PC-3 (cell line): ENCODE data around the gene PRR20G. TPM values are rescaled to one million over a fixed set of nuclear protein-coding genes. Genes with fewer than 3 reads are reported as not detected.

Experiments
- ATAC-seq: fragments of 200-7000 bp; cut with Tn5 transposase; 2 replicates; pipeline ENCODE4 v1.9.1; 2020; ENCODE audit warnings: mild to moderate bottlenecking, moderate library complexity
- BruUV-seq: library from RNA; stranded (reverse); fragments of 400-500 nt; replicated peaks from 2 replicates; lab custom pipeline; 2021; lab: Mats Ljungman, UMichigan
- CTCF ChIA-PET: fragments of 300-600 bp; sonication (Branson Sonifier 250); formaldehyde crosslinking; loops from one replicate; lab custom pipeline; 2022; ENCODE audit warnings: antibody characterized with exemption; lab: Charles Lee
- POLR2A ChIA-PET: fragments of 300-600 bp; sonication (Branson Sonifier 250); formaldehyde crosslinking; loops from one replicate; lab custom pipeline; 2022; ENCODE audit warnings: antibody characterized with exemption; ENCODE audit not compliant: unreplicated experiment; lab: Charles Lee
- DNase-seq: peaks from one replicate; pipeline ENCODE4 v3.0.0-alpha.2; 2015
- H2AFZ ChIP-seq: fragments of 300-600 bp; sonication (generic); 2 replicates; pipeline ENCODE4 v1.6.0; 2016; ENCODE audit warnings: antibody characterized with exemption, low read length
- H3F3A ChIP-seq: fragments of 300-600 bp; sonication (generic); one replicate; pipeline ENCODE4 v1.6.0; 2017; ENCODE audit warnings: antibody characterized with exemption, low read length, control low read depth, mild to moderate bottlenecking; ENCODE audit not compliant: unreplicated experiment
- H3K27ac ChIP-seq: fragments of 300-600 bp; sonication (generic); 2 replicates; pipeline ENCODE4 v1.5.1; 2016; ENCODE audit warnings: mild to moderate bottlenecking, low read length
- H3K27me3 ChIP-seq: fragments of 300-600 bp; sonication (generic); 2 replicates; pipeline ENCODE4 v1.6.1; 2016; ENCODE audit warnings: low read length, mixed read lengths
- H3K36me3 ChIP-seq: fragments of 300-600 bp; sonication (generic); 2 replicates; pipeline ENCODE4 v1.6.1; 2016; ENCODE audit warnings: low read depth, mixed run types, low read length, mixed read lengths
- H3K4me1 ChIP-seq: fragments of 300-600 bp; sonication (generic); 2 replicates; pipeline ENCODE4 v1.5.1; 2016; ENCODE audit warnings: low read length; ENCODE audit not compliant: insufficient read depth
- H3K4me2 ChIP-seq: fragments of 300-600 bp; sonication (generic); 2 replicates; pipeline ENCODE4 v1.6.0; 2016; ENCODE audit warnings: low read length
- H3K4me3 ChIP-seq: fragments of 300-600 bp; sonication (generic); 2 replicates; pipeline ENCODE4 v1.5.1; 2016; ENCODE audit warnings: mild to moderate bottlenecking, low read length, mixed read lengths
- H3K79me2 ChIP-seq: fragments of 300-600 bp; sonication (generic); 2 replicates; pipeline ENCODE4 v1.6.1; 2017; ENCODE audit warnings: low read length, mixed read lengths
- H3K9ac ChIP-seq: fragments of 300-600 bp; sonication (generic); 2 replicates; pipeline ENCODE4 v1.6.0; 2016; ENCODE audit warnings: mild to moderate bottlenecking, low read length
- H3K9me2 ChIP-seq: fragments of 300-600 bp; sonication (generic); replicated peaks from 2 replicates; pipeline ENCODE4 v1.6.1; 2016; ENCODE audit warnings: mixed run types, low read length, mixed read lengths
- H3K9me3 ChIP-seq: fragments of 300-600 bp; sonication (generic); 2 replicates; pipeline ENCODE4 v1.6.1; 2016; ENCODE audit warnings: low read length, mixed read lengths
- H4K20me1 ChIP-seq: fragments of 300-600 bp; sonication (generic); 2 replicates; pipeline ENCODE4 v1.6.1; 2016; ENCODE audit warnings: low read length, mixed read lengths
- EZH2 ChIP-seq: fragments of 300-600 bp; sonication (generic); IDR thresholded peaks from one replicate; pipeline ENCODE4 v1.6.1; 2017; ENCODE audit warnings: antibody characterized with exemption, mild to moderate bottlenecking, low read length; ENCODE audit not compliant: unreplicated experiment
- EZH2phosphoT487 ChIP-seq: fragments of 300-600 bp; sonication (generic); IDR thresholded peaks from 2 replicates; pipeline ENCODE4 v1.6.1; 2018; ENCODE audit warnings: mild to moderate bottlenecking, antibody characterized with exemption, low read length, borderline replicate concordance
- intact Hi-C: fragments of 100-400 bp; cut with micrococcal nuclease; formaldehyde crosslinking; loops from 2 replicates; pipeline ENCODE4 v1.9.0; 2023
- total RNA-seq: library from RNA; depleted of rRNA; stranded (reverse); fragments of >200 nt; gene quantifications from 2 replicates; pipeline ENCODE4 v1.2.3, GENCODE V29; 2014
- TF ChIP-seq, protein P1 (sequence below): fragments of 300-600 bp; sonication (generic); conservative IDR thresholded peaks from 2 replicates; pipeline ENCODE4 v1.5.1; 2017; ENCODE audit warnings: antibody characterized with exemption, low read depth, mild to moderate bottlenecking, low read length

Gene PRR20G
- total RNA-seq, 1 experiment from 2014 or later, result not detected

DNA sequence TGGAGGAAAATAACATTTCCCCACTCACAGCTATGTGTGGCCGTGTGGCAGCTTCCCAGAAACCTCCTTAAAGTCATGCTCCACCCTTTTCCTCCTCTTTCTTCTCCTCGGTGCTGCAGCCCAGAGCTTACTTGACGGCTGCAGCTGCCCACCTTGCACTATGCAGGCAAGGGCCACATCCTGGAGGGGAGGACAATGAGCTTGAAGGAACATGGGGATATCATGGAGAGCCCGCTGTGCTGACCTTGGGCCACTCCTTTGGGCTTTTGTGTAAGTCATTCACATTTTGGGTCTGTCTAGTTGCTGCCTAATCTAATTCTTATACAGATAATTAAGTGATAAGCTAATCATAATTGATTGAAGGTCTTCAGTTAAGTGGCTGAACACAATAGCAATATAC is 28.0 kb downstream of the PRR20G start:
- Histone ChIP-seq H3K27ac (no peak overlapping the region), H3K4me1 (no peaks in the 10 kb centered on the region), H3K4me3 (no peak overlapping the region), H3K36me3 (no peaks in the 10 kb centered on the region), H3K9ac (no peak overlapping the region), H3F3A (no peaks in the 10 kb centered on the region), H3K9me3 (no peaks in the 10 kb centered on the region), H3K79me2 (no peaks in the 10 kb centered on the region), H3K27me3 (peaks cover 8% of the 10 kb centered on the region), H2AFZ (no peak overlapping the region), H4K20me1 (no peaks in the 10 kb centered on the region), H3K9me2 (no peaks in the 10 kb centered on the region), H3K4me2 (no peak overlapping the region)
- CTCF ChIA-PET, result no interaction called here
- BruUV-seq, result no TSS peak
- intact Hi-C loops, result no loop called here
- ATAC-seq, result no peak
- TF ChIP-seq, protein P1, sequence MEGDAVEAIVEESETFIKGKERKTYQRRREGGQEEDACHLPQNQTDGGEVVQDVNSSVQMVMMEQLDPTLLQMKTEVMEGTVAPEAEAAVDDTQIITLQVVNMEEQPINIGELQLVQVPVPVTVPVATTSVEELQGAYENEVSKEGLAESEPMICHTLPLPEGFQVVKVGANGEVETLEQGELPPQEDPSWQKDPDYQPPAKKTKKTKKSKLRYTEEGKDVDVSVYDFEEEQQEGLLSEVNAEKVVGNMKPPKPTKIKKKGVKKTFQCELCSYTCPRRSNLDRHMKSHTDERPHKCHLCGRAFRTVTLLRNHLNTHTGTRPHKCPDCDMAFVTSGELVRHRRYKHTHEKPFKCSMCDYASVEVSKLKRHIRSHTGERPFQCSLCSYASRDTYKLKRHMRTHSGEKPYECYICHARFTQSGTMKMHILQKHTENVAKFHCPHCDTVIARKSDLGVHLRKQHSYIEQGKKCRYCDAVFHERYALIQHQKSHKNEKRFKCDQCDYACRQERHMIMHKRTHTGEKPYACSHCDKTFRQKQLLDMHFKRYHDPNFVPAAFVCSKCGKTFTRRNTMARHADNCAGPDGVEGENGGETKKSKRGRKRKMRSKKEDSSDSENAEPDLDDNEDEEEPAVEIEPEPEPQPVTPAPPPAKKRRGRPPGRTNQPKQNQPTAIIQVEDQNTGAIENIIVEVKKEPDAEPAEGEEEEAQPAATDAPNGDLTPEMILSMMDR, result no peak
- no peak for TF ChIP-seq EZH2
- TF ChIP-seq EZH2phosphoT487, result no peak
- POLR2A ChIA-PET, result no interaction called here
- DNase-seq, result no peak

- Histone ChIP-seq H2AFZ (no peak overlapping the region), H3K79me2 (no peaks in the 10 kb centered on the region), H3K27me3 (peaks cover 13% of the 10 kb centered on the region), H3K4me1 (no peaks in the 10 kb centered on the region), H3K4me2 (no peak overlapping the region), H3K9me3 (no peaks in the 10 kb centered on the region), H3K9me2 (no peaks in the 10 kb centered on the region), H3K27ac (no peak overlapping the region), H3K4me3 (no peak overlapping the region), H3K36me3 (no peaks in the 10 kb centered on the region), H3F3A (no peaks in the 10 kb centered on the region), H3K9ac (no peak overlapping the region), H4K20me1 (no peaks in the 10 kb centered on the region)
- TF ChIP-seq, protein P1, result no peak
- TF ChIP-seq EZH2 (no peak), EZH2phosphoT487 (no peak)
- ATAC-seq (no peak), DNase-seq (no peak)
- intact Hi-C loops, result no loop called here
- BruUV-seq, result no TSS peak
- ChIA-PET CTCF (no interaction called here), POLR2A (no interaction called here)
These were observed 29.1 kb downstream of the PRR20G start for GRCh38 chr3:127258733-127259132.

GRCh38 chr3:127257351-127257750 is 30.5 kb downstream of the PRR20G start:
- CTCF ChIA-PET, result no interaction called here
- H2AFZ ChIP-seq, result no peak overlapping the region

More at GRCh38 chr3:127257351-127257750, 30.5 kb downstream of the PRR20G start:
- Histone ChIP-seq H3K36me3 (no peaks in the 10 kb centered on the region), H3K9me2 (no peaks in the 10 kb centered on the region), H3K79me2 (no peaks in the 10 kb centered on the region), H4K20me1 (no peaks in the 10 kb centered on the region), H3K27ac (no peak overlapping the region), H3K4me3 (no peak overlapping the region), H3K4me2 (no peak overlapping the region), H3K4me1 (no peaks in the 10 kb centered on the region), H3F3A (no peaks in the 10 kb centered on the region), H3K9me3 (no peaks in the 10 kb centered on the region), H3K9ac (no peak overlapping the region), H3K27me3 (peaks cover 20% of the 10 kb centered on the region)
- no TSS peak for BruUV-seq
- DNase-seq (no peak), ATAC-seq (no peak)
- POLR2A ChIA-PET, result interaction anchor here (0.6 kb wide), 1 partner anchor 292 kb away, joined by 7 read pairs; no protein-coding TSS in a partner anchor
- TF ChIP-seq EZH2phosphoT487 (no peak), EZH2 (no peak)
- TF ChIP-seq, protein P1, result no peak
- intact Hi-C loops, result no loop called here
